ENCODE results near the gene PRKCE.

GRCh38 chr2:45953376-45954027 lies 302.0 kb downstream of the PRKCE start:
- no peak for TF ChIP-seq GABPA (IDR thresholded peaks at IDR 0.05; ENCODE audit: low read depth)
- TF ChIP-seq FOSL2 (IDR thresholded peaks at IDR 0.05; ENCODE audit: borderline replicate concordance, low read depth): no peak
- no peak for TF ChIP-seq POLR2AphosphoS5 (IDR thresholded peaks at IDR 0.05; ENCODE audit: low read depth, low read length)

Data from SK-N-SH (cell line).